T-helper 2 cell treated with Interferon-gamma antibody and Interleukin-4, amounts not matched to agents 5 μg/mL and 100 μg/mL, for 36 hours (primary cell): ENCODE results near the gene PIP5K1C.
"Not testable (repeated sequence)": the region's sequence is repeated elsewhere in the genome, so short reads cannot be mapped to it uniquely, and the experiment has no call there.

Source experiments
- DNase-seq: peaks from one replicate; pipeline ENCODE4 v3.0.0; 2021; ENCODE audit warnings: low spot score
- H3K27ac Mint-ChIP-seq: one replicate; pipeline ENCODE4 v1.8.0; 2021; ENCODE audit warnings: mild to moderate bottlenecking, mixed read lengths
- H3K27me3 Mint-ChIP-seq: one replicate; pipeline ENCODE4 v1.8.0; 2021; ENCODE audit warnings: low read depth, mixed read lengths
- H3K36me3 Mint-ChIP-seq: one replicate; pipeline ENCODE4 v1.8.0; 2021; ENCODE audit warnings: low read depth, mixed read lengths
- H3K4me1 Mint-ChIP-seq: one replicate; pipeline ENCODE4 v1.8.0; 2021; ENCODE audit warnings: low read depth, mixed read lengths
- H3K4me3 Mint-ChIP-seq: one replicate; pipeline ENCODE4 v1.8.0; 2022; ENCODE audit warnings: mild to moderate bottlenecking, moderate library complexity, mixed read lengths
- H3K9me3 Mint-ChIP-seq: one replicate; pipeline ENCODE4 v1.8.0; 2021; ENCODE audit warnings: mixed read lengths

The PIP5K1C gene

DNA sequence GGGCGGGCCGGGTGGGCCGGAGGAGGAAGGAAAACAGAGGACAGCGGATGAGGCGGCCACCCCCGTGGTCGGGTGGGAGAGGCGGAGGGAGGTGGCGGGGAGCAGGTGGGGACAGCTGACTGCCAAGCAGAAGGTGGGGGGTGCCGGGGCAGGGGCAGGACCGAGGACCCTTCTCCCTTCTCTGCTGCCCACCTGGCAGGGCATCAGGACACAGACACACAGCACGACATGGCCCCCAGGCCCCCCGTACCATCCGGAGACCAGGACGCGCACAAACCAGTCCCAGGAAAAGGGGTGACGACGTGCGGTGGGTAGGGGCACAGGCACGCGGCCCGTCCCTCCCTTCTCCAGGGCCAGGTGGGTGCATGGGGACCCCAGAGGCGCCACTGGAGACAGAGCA, 62.6 kb downstream of the PIP5K1C start:
- Mint-ChIP-seq H3K27me3 (no peaks in the 10 kb centered on the region), H3K36me3 (no peaks in the 10 kb centered on the region), H3K4me3 (no peak overlapping the region), H3K9me3 (no peaks in the 10 kb centered on the region), H3K4me1 (no peaks in the 10 kb centered on the region), H3K27ac (no peak overlapping the region)
- no peak for DNase-seq

DNA sequence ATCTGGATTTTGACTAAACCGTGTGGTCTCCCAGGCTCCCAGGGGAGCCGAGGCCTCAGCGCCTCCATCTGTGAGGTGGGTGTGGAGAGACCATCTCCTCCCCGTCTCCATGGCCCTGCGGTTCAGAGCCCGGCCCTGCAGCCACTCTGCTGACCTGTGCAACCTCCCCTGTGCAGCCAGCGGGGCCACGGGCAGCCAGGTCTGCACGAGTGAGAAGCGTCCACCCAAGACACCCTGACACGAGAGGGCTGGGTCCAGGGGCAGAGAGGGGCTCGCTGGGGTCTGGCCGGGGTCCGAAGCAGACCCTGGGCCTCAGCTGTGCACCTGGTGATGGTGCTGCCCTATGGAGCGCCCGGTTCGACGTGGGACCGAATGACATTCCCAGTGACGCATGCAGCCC, 63.3 kb downstream of the PIP5K1C start:
- Mint-ChIP-seq H3K9me3 (no peaks in the 10 kb centered on the region), H3K4me1 (no peaks in the 10 kb centered on the region), H3K36me3 (no peaks in the 10 kb centered on the region), H3K27me3 (no peaks in the 10 kb centered on the region), H3K4me3 (no peak overlapping the region), H3K27ac (no peak overlapping the region)
- no peak for DNase-seq

DNA sequence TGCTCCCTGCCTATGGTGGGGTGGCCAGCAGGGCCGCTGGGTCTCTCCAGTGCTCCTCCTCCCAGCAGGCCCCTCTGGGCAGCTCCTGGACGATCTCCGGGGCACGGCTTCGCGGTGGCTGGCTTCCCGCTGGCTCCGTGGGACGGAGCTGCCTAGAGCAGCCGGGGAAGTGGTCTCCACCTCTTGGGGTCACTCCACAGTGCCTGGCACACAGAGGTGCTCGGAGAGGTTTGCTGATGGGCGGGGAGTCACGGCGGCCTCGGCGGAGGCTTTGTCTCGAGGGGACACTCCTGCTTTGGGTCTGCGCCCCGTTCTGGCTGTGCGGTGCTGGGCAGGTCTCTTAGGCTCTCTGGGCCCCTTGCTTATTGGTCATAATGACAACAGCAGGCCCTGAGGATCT, 63.8 kb downstream of the PIP5K1C start:
- Mint-ChIP-seq H3K27me3 (no peaks in the 10 kb centered on the region), H3K36me3 (no peaks in the 10 kb centered on the region), H3K27ac (no peak overlapping the region)

DNA sequence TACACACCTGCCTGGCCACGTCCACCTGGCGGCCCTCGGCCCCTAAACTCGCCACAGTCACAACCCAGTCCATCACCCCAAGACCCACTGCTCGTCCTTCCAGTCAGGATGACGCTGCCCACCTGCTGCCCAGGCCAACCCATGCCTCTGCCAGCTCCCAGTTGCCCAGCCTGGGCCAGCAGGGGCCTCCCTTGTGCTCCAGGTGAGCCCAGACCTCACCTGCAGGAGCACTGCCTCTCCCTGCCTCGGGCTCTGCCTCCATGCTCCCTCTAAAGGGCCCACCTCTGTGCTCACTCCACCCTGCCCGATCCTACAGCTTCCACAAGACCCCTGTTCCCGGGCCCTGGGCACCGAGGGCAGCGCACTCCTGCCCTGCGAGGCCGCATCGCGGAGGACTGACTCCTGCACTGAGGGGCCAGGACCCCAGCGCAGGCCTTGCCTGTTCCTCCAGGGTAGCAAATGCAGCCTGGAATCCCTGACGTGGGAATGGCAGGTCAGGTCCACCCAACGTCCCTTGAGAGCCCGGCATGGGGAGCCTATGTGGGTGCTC, 65.7 kb downstream of the PIP5K1C start:
- Mint-ChIP-seq H3K4me3 (no peak overlapping the region), H3K36me3 (no peaks in the 10 kb centered on the region), H3K27ac (no peak overlapping the region), H3K9me3 (no peaks in the 10 kb centered on the region), H3K4me1 (no peaks in the 10 kb centered on the region), H3K27me3 (no peaks in the 10 kb centered on the region)
- no peak for DNase-seq

More for the DNA sequence above, 63.8 kb downstream of the PIP5K1C start:
- no peak for DNase-seq
- Mint-ChIP-seq H3K4me3 (no peak overlapping the region), H3K4me1 (no peaks in the 10 kb centered on the region), H3K9me3 (no peaks in the 10 kb centered on the region)

DNA sequence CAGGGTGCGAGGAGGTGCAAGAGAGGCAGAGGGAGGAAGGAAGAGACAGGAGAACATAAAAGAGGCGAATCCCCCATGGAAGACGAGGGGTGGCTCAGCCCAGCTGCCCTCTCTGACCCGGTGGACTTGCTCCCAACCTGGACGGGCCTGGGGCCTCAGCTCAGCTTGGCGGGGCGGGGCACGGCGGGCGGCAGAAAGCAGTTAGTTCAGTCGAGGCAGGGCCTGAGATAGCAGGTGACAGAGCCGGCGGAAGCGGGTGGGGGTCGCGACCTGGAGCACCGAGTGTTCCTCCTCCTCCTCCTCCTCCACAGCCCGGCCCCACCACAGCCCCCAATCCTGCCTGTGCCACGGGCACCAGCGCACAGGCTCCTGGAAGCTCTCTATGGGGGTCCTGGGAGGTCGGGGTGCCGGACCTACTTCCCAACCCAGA, 66.7 kb downstream of the PIP5K1C start:
- H3K4me3 Mint-ChIP-seq, result no peak overlapping the region
- H3K27ac Mint-ChIP-seq, result no peak overlapping the region
- H3K9me3 Mint-ChIP-seq, result no peaks in the 10 kb centered on the region
- DNase-seq, result no peak
- H3K4me1 Mint-ChIP-seq, result no peaks in the 10 kb centered on the region
- no peaks in the 10 kb centered on the region for H3K27me3 Mint-ChIP-seq
- no peaks in the 10 kb centered on the region for H3K36me3 Mint-ChIP-seq

DNA sequence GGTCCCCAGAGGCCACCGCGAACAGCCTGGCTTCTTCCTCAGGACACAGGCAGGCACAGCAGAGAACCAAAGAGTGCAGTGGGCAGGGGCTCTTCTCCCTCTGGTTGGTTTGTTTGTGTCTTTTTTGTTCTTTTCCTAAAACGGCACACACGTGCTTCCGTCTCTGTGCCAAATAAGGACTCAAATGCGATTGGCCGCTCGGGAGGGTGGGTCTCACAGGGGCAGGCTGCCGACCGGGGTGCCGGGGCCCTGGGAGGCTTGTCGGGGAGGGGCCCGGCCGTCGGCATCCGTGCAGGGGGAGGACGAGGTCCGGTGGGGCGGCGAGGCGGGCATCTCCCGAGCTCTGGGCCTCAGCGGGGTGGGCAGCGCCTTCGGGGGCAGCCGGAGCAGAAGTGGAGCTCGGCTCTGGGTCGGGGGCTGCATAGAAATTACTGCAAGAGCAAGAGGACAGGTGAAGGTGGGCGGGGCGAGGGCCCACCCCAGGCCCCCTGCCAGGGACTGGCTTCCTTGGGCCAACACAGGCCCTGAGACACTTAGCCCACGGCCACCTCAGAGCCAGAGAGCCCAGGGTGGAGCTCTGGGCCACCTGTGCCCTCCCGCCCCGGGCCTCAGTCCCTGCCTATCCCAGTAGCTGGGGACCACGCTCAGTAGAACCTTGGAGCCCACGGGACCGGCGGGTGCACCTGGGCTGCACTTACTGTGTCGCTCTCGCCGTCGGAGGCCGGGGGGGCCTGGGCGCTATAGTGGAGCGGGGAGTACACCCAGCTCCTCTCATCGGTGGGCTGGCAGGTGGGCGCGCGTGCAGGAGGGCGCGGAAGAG, 67.3 kb downstream of the PIP5K1C start:
- no peak overlapping the region for H3K4me3 Mint-ChIP-seq
- H3K27ac Mint-ChIP-seq, result no peak overlapping the region
- no peaks in the 10 kb centered on the region for H3K27me3 Mint-ChIP-seq
- H3K9me3 Mint-ChIP-seq, result no peaks in the 10 kb centered on the region
- H3K4me1 Mint-ChIP-seq, result no peaks in the 10 kb centered on the region
- DNase-seq, result no peak
- no peaks in the 10 kb centered on the region for H3K36me3 Mint-ChIP-seq

DNA sequence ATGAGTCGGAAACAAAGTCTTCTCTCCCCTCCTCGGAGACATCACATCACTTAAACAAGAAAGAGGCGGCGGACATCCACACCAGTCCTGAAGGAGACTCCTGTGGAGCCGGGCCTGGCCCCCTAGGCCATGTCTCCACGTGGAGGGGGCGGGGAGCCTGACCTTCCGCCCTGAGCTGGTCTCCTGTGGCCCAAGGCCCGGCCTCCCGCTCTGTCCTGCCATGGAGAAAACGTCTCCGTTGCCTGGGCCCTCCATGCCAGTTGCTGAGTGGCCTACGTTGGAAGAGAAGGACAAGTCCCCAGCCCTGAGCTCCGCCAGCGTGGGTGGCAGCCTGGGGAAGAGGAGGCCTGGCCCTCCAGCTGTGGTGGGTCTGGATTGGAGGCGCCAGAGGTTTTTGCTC, 68.2 kb downstream of the PIP5K1C start:
- Mint-ChIP-seq H3K4me1 (peaks cover 4% of the 10 kb centered on the region), H3K9me3 (no peaks in the 10 kb centered on the region), H3K27ac (no peak overlapping the region), H3K27me3 (no peaks in the 10 kb centered on the region), H3K4me3 (no peak overlapping the region), H3K36me3 (no peaks in the 10 kb centered on the region)
- DNase-seq, result no peak

DNA sequence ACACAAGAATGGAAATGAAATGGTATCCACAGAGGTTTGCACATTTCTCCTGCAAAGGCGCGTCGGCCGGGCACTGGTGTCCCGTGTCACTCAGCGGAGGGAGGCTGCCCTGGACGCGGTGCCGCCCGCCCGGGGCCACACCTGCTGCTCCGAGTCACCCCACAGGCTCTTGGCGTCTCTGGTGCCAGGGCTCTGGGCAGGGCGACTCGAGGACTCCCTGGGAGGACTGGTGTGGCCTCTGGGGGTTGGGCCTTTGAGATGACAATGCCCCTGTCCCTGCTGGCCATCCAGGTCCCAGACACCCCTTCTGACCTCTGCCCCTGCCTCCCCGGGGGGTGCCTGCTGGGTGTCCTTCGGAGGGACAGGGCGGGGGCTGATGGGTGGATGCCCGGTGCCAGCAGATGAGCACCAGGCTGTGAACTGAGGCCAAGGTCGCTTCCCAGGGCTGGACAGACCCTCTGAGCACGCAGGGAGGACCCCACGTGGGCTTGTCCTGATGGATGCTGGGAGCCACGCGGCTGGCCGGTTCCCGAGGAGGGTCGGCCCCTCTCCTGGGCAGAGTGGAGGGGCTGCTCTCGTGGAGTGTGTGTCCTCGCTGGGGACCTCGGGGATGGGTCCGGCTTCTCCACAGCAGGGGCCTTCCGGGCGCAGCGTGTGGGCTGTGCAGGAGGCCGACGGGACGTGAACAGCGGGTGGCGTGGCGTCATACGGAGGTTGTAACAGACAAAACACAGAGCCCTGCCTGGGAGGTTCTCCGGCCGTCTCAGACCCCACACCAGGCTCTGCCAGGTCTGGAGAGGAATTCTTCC, 69.0 kb downstream of the PIP5K1C start:
- Mint-ChIP-seq H3K9me3 (no peaks in the 10 kb centered on the region), H3K27ac (no peak overlapping the region), H3K27me3 (no peaks in the 10 kb centered on the region), H3K4me1 (peaks cover 6% of the 10 kb centered on the region), H3K36me3 (no peaks in the 10 kb centered on the region), H3K4me3 (no peak overlapping the region)
- DNase-seq, result no peak

DNA sequence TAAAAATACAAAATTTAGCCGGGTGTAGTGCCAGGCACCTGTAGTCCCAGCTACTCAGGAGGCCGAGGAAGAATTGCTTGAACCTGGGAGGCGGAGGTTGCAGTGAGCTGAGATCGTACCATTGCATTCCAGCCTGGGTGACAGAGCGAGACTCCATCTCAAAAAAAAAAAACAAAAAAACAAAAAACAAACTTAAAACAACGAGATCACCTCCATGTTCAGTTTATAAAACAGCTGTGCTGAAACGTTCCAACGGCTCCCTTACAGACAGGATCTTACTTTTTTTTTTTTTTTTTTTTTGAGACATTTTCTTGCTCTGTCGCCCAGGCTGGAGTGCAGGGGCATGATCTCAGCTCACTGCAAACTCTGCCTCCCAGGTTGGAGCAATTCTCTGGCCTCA, 71.5 kb downstream of the PIP5K1C start:
- not testable (repeated sequence) for H3K27me3 Mint-ChIP-seq, H3K4me3 Mint-ChIP-seq, DNase-seq, H3K9me3 Mint-ChIP-seq, H3K27ac Mint-ChIP-seq, H3K36me3 Mint-ChIP-seq
- H3K4me1 Mint-ChIP-seq, result peaks cover 16% of the 10 kb centered on the region

DNA sequence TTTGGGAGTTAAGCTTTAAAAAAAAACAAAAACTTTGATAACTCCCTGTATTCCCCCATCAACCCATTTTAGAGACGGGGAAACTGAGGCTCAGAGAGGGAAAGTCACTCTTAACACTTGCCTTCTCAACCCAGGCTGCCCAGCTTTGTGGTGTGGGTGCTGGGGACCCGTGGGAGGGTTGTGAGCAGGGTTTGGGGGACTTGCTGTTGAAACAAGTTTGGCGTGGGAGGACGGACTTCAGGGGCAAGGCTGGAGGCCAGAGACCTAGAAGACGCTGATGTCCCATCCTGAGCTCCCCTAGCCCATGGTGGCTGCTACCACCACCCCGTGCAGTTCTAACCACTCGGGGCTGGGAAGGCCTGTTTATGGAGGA, 72.9 kb downstream of the PIP5K1C start:
- Mint-ChIP-seq H3K27ac (peak overlapping the region; percentile 99), H3K4me1 (peaks cover 16% of the 10 kb centered on the region), H3K36me3 (peaks cover 5% of the 10 kb centered on the region), H3K4me3 (peak overlapping the region; percentile 90), H3K9me3 (no peaks in the 10 kb centered on the region), H3K27me3 (no peaks in the 10 kb centered on the region)
- DNase-seq, result no peak

DNA sequence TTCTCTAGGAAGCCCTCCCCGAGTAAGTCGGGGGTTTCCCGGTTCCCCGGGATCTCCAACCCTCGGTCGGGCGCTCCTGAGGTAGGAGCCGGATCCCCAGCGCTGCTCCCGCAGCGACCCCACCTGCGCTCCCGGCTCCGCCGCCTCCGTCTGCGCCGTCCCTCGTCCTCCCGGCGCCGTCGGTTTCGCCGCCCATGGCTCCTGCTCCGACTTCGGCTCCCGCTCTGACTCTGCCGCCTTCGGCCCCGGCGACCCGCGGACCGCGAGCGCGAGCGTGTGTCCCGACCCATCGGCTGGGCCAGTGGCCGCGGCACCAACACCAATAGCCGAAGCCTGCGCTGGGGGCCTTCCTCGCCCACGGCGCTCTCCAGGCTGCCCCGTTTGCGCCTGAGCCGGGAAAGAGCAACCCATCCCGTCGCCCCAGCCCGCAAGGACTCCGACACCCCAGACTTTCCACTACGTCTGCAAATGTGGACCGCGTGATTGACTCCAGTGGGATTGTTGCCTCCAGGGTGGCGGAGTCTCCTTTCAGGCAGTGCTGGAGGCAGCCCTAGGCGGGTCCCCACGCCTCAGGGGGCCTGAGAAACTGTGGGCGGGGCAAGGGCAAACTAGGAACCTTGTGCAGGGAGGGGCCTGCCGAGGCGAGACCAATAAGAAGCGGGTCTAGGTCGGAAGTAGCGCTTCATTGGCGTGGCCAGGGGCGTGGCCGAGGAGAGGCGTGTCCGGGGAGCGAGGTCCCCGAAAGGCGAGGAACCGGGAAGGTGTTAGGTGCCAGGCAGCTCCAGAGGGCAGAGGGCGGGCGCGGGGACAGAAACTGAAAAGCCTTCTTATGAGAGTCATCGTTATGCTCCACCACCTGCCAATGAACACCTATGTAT, 73.6 kb downstream of the PIP5K1C start, which contains the start of gene CACTIN:
Gene CACTIN, minus strand, starts transcription at position 318 of the 878 bp plus-strand sequence. Its CDS starts 28 bp downstream, at position 290.
- Mint-ChIP-seq H3K36me3 (peaks cover 5% of the 10 kb centered on the region), H3K4me3 (peak within 1 kb of the TSS; percentile 90), H3K27ac (peak within 1 kb of the TSS; percentile 99), H3K4me1 (peaks cover 16% of the 10 kb centered on the region), H3K9me3 (no peaks in the 10 kb centered on the region), H3K27me3 (no peaks in the 10 kb centered on the region)
- peak; percentile 97 for DNase-seq

DNA sequence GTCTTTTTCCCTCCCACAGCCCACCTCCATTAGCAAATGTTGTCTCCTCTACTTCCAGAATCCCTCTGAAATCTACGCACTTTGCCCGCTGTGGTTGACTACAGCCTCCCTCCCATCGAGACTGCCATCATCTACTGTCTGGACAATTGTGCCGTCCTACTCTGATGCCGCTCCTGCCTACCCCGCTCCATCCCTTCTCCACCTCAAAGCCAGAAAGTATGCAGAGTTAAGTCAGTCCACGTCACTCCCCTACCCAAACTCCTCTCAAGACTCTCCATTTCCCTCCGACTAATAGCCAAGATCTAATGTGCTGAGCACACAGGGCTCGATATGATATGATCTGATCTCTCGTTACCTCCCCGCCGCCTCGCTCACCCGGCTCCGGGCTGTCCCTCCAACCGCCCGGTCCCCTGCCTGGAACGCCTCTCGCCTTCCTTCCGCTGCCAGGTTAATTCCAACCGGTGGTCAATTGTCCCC, 74.2 kb downstream of the PIP5K1C start:
- Mint-ChIP-seq H3K27me3 (no peaks in the 10 kb centered on the region), H3K4me1 (peaks cover 16% of the 10 kb centered on the region), H3K4me3 (peak overlapping the region; percentile 90), H3K9me3 (no peaks in the 10 kb centered on the region), H3K27ac (peak overlapping the region; percentile 80), H3K36me3 (peaks cover 5% of the 10 kb centered on the region)
- no peak for DNase-seq

DNA sequence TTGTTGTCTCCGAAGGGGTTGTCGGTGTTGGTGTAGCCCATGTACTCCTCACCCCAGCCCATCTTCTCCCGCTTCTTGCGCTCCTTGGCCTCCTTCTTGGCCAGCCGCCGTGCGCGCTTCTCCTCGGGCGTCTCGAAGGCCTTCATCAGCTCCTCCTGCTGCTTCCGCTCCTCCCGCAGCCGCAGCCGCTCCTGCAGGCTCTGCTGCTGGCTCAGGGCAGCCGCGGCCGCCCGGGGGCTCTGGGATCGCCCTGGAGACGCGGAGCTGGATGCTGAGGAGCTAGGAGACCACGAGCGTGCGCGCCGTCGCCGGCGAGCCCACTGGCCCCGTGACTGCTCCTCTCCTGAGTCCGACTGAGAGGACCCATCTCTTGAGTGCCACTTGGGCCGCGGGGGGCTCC, 76.6 kb downstream of the PIP5K1C start:
- H3K4me3 Mint-ChIP-seq, result no peak overlapping the region
- peaks cover 9% of the 10 kb centered on the region for H3K36me3 Mint-ChIP-seq
- peaks cover 16% of the 10 kb centered on the region for H3K4me1 Mint-ChIP-seq
- no peaks in the 10 kb centered on the region for H3K27me3 Mint-ChIP-seq
- no peaks in the 10 kb centered on the region for H3K9me3 Mint-ChIP-seq
- no peak for DNase-seq
- H3K27ac Mint-ChIP-seq, result no peak overlapping the region
